Measurements from ENCODE around the gene CHODL.

CHODL gene

GRCh38 chr21:18244671-18245463, at the start of gene CHODL:
TSS of gene CHODL (plus strand) at chr21:18244833. CDS start at chr21:18245224, 391 bp downstream.
- DNase-seq, result no peak

- DNase-seq, result no peak
These were observed 39.7 kb upstream of the CHODL start for GRCh38 chr21:18204931-18205330.

GRCh38 chr21:18218331-18218730, 26.3 kb upstream of the CHODL start:
- no peak for DNase-seq

GRCh38 chr21:18220498-18220897, 24.1 kb upstream of the CHODL start:
- DNase-seq, result no peak

GRCh38 chr21:18222346-18222745, 22.3 kb upstream of the CHODL start:
- DNase-seq, result no peak

GRCh38 chr21:18228060-18228739, 16.4 kb upstream of the CHODL start:
- DNase-seq, result no peak

GRCh38 chr21:18235545-18235944, 9.1 kb upstream of the CHODL start:
- DNase-seq, result no peak

- DNase-seq, result no peak
These were observed 883 bp downstream of the CHODL start for GRCh38 chr21:18245464-18245967.

- DNase-seq, result no peak
These were observed 3.5 kb downstream of the CHODL start for GRCh38 chr21:18248171-18248570.

- no peak for DNase-seq
These were observed 5.0 kb downstream of the CHODL start for GRCh38 chr21:18249672-18250071.

GRCh38 chr21:18251065-18251464, 6.4 kb downstream of the CHODL start:
- no peak for DNase-seq

- no peak for DNase-seq
These were observed 7.6 kb downstream of the CHODL start for GRCh38 chr21:18252256-18252655.

GRCh38 chr21:18252680-18253079, 8.0 kb downstream of the CHODL start:
- DNase-seq, result no peak

GRCh38 chr21:18253221-18253620, 8.6 kb downstream of the CHODL start:
- DNase-seq, result no peak

GRCh38 chr21:18253799-18254198, 9.2 kb downstream of the CHODL start:
- DNase-seq, result no peak

GRCh38 chr21:18265944-18266343, 21.3 kb downstream of the CHODL start:
- DNase-seq, result no peak

GRCh38 chr21:18267496-18267895, 22.9 kb downstream of the CHODL start:
- no peak for DNase-seq

GRCh38 chr21:18268906-18269305, 24.3 kb downstream of the CHODL start:
- no peak for DNase-seq

GRCh38 chr21:18269856-18270255, 25.2 kb downstream of the CHODL start:
- DNase-seq, result no peak

- no peak for DNase-seq
These were observed 28.8 kb downstream of the CHODL start for GRCh38 chr21:18273400-18273799.

GRCh38 chr21:18274370-18274769, 29.7 kb downstream of the CHODL start:
- DNase-seq, result no peak

GRCh38 chr21:18275781-18276180, 31.1 kb downstream of the CHODL start:
- no peak for DNase-seq

- no peak for DNase-seq
These were observed 40.7 kb downstream of the CHODL start for GRCh38 chr21:18285379-18285778.

- DNase-seq, result no peak
These were observed 45.2 kb downstream of the CHODL start for GRCh38 chr21:18289876-18290275.
